ENCODE data around the gene ZPLD1. TPM values are rescaled to one million over a fixed set of nuclear protein-coding genes. Genes with fewer than 3 reads are reported as not detected.

ZPLD1 gene
- total and polyA plus RNA-seq, 10 of the 15 experiments (the other 5 are each of a cell fraction or from before 2014, with no cell fraction given), result not detected

GRCh38 chr3:102466001-102466400 is 31.2 kb downstream of the ZPLD1 start (continued):
- TF ChIP-seq NKRF (conservative IDR thresholded peaks at IDR 0.05), result no peak
- TF ChIP-seq PBX3 (IDR thresholded peaks at IDR 0.05; ENCODE audit: insufficient replicate concordance, low read depth, low read length), result no peak

- ATAC-seq (no peak), DNase-seq (ENCODE audit: low read depth, low spot score) (no peak), FAIRE-seq (no peak)
- ChIA-PET SMC1A (ENCODE audit: uncharacterized antibody, unreplicated experiment) (interaction anchor here (1.0 to 2.2 kb wide), 3 partner anchors 10 to 241 kb away, joined by 3 to 6 read pairs (median 4); no protein-coding TSS in a partner anchor), POLR2A (no interaction called here), CTCF (interaction anchor here (0.9 to 1.4 kb wide), 2 partner anchors 10 to 241 kb away, joined by 4 read pairs; no protein-coding TSS in a partner anchor), RAD21 (ENCODE audit: unreplicated experiment) (no interaction called here)
- BruUV-seq (replicated peaks), result no TSS peak
- Histone ChIP-seq H3K4me1 (ENCODE audit: control insufficient read depth, insufficient read depth, low read length) (no peaks in the 10 kb centered on the region), H3K4me2 (ENCODE audit: control insufficient read depth, insufficient read depth) (no peak overlapping the region), H3K79me2 (ENCODE audit: control insufficient read depth, insufficient read depth, low read length) (no peaks in the 10 kb centered on the region), H3K27ac (ENCODE audit: control insufficient read depth, insufficient read depth) (no peak overlapping the region), H2AFZ (ENCODE audit: control insufficient read depth, low read depth, low read length) (no peak overlapping the region), H4K20me1 (ENCODE audit: control insufficient read depth, insufficient read depth) (no peaks in the 10 kb centered on the region), H3K9ac (ENCODE audit: control insufficient read depth, insufficient read depth, low read length) (no peak overlapping the region), H3K27me3 (replicated peaks in 1 of 2; ENCODE audit: control insufficient read depth in 2 of 2, insufficient read depth in 2 of 2, low read length in 1 of 2) (no peaks in the 10 kb centered on the region), H3K36me3 (ENCODE audit: control insufficient read depth in 2 of 2, insufficient read depth in 2 of 2, low read length in 1 of 2) (no peaks in the 10 kb centered on the region), H3K4me3 (no peak overlapping the region), H3K9me3 (replicated peaks; ENCODE audit: control insufficient read depth, insufficient read depth, low read length) (no peaks in the 10 kb centered on the region)
- no peak for TF ChIP-seq TCF3 (IDR thresholded peaks at IDR 0.05; ENCODE audit: borderline replicate concordance, insufficient read depth, low read depth, low read length)
- TF ChIP-seq CEBPB (IDR thresholded peaks at IDR 0.05; ENCODE audit: borderline replicate concordance in 1 of 2, low read depth in 2 of 2, low read length in 2 of 2), result no peak
- no peak for TF ChIP-seq CBX5 (IDR thresholded peaks at IDR 0.05; ENCODE audit: low read depth)
- TF ChIP-seq NR2F1 (conservative IDR thresholded peaks at IDR 0.05), result no peak
- no peak for TF ChIP-seq MEF2A (IDR thresholded peaks at IDR 0.05; ENCODE audit: insufficient read depth, low read depth, low read length)
- TF ChIP-seq ATF2 (IDR thresholded peaks at IDR 0.05; ENCODE audit: low read length), result no peak
- TF ChIP-seq NRF1 (conservative IDR thresholded peaks at IDR 0.05; ENCODE audit: low read depth, low read length), result no peak
- no peak for TF ChIP-seq RB1 (IDR thresholded peaks at IDR 0.05; ENCODE audit: borderline replicate concordance)
- TF ChIP-seq POLR2AphosphoS2 (IDR thresholded peaks at IDR 0.05; ENCODE audit: low read depth, low read length), result no peak
- TF ChIP-seq HSF1 (IDR thresholded peaks at IDR 0.05; ENCODE audit: low read depth, low read length), result no peak
- TF ChIP-seq SRF (IDR thresholded peaks at IDR 0.05; ENCODE audit: low read depth in 2 of 2, low read length in 2 of 2), result no peak
- TF ChIP-seq PKNOX1 (IDR thresholded peaks at IDR 0.05), result no peak
- TF ChIP-seq EGR1 (IDR thresholded peaks at IDR 0.05; ENCODE audit: borderline replicate concordance in 1 of 2, low read depth in 2 of 2, low read length in 2 of 2), result no peak
- 62% methylated on average over 6 of the region's 6 CpGs for WGBS (ENCODE audit: insufficient coverage, insufficient replicate concordance, low lambda C conversion rate, missing lambda C conversion rate)
- intact Hi-C loops (cut with micrococcal nuclease; ENCODE audit: unreplicated experiment) (no loop called here), in situ Hi-C loops (cut with MboI) (no loop called here)
These were observed 35.3 kb downstream of the ZPLD1 start for GRCh38 chr3:102470066-102470465.
